Measurements from ENCODE around the gene SDCBP2.

- no peak for TF ChIP-seq CREB1 (IDR thresholded peaks at IDR 0.05; ENCODE audit: low read depth)
- no peak for TF ChIP-seq REST (IDR thresholded peaks at IDR 0.05; ENCODE audit: low read depth)
- no peak for TF ChIP-seq TCF12 (IDR thresholded peaks at IDR 0.05; ENCODE audit: low read depth)
- TF ChIP-seq NFIC (IDR thresholded peaks at IDR 0.05) = no peak
- no peak for TF ChIP-seq EP300 (IDR thresholded peaks at IDR 0.05; ENCODE audit: borderline replicate concordance)
- TF ChIP-seq YY1 (IDR thresholded peaks at IDR 0.05; ENCODE audit: low read depth) = no peak
- no peak for TF ChIP-seq TEAD4 (IDR thresholded peaks at IDR 0.05)
- TF ChIP-seq RAD21 (IDR thresholded peaks at IDR 0.05; ENCODE audit: low read depth) = no peak
- TF ChIP-seq MAX (IDR thresholded peaks at IDR 0.05) = no peak
- TF ChIP-seq TAF1 (IDR thresholded peaks at IDR 0.05; ENCODE audit: low read depth) = no peak
- no peak for TF ChIP-seq CEBPB (IDR thresholded peaks at IDR 0.05)
- TF ChIP-seq USF1 (IDR thresholded peaks at IDR 0.05) = no peak
- no peak for TF ChIP-seq EGR1 (IDR thresholded peaks at IDR 0.05)
- no peak for TF ChIP-seq ZBTB7A (IDR thresholded peaks at IDR 0.05; ENCODE audit: low read depth)
These were observed 47.5 kb downstream of the SDCBP2 start for GRCh38 chr20:1281279-1282057.
